ENCODE measurements around the gene MAEA. TPM values are rescaled to one million over a fixed set of nuclear protein-coding genes. Genes with fewer than 3 reads are reported as not detected.

The MAEA gene
- total RNA-seq, 5 donors from 2014 or later (not counting 1 experiment from before 2014, with no cell fraction given), result 62.3 to 114 (median 87.2) TPM

GRCh38 chr4:1300466-1301455 is 11.1 kb downstream of the MAEA start:
- no peak overlapping the region for H3K4me3 Mint-ChIP-seq
- no peaks in the 10 kb centered on the region for H3K27me3 ChIP-seq (replicated peaks in 1 of 2; ENCODE audit: control insufficient read depth in 2 of 2, extremely low read depth in 1 of 2, insufficient read depth in 2 of 2, low read length in 1 of 2)
- 81% methylated on average over 35 of the region's 40 CpGs for WGBS (ENCODE audit: insufficient coverage)
- ChIA-PET CTCF (interaction anchor here in 1 of 2 donors (0.5 kb wide), 1 partner anchor 112 kb away, joined by 4 read pairs; no protein-coding TSS in a partner anchor), POLR2A (interaction anchor here in 1 of 2 donors (1.3 kb wide), 1 partner anchor 9 kb away, joined by 3 read pairs; no protein-coding TSS in a partner anchor)
- no peak overlapping the region for H3K4me3 ChIP-seq (ENCODE audit: control insufficient read depth in 1 of 2, extremely low read depth in 1 of 2, low read length in 1 of 2)
- H3K36me3 ChIP-seq (ENCODE audit: control insufficient read depth in 2 of 2, extremely low read depth in 1 of 2, insufficient read depth in 1 of 2, low read length in 1 of 2), result peaks cover 3 to 52% of the 10 kb centered on the region in 2 donors
- H3K4me1 Mint-ChIP-seq, result peaks cover 50 to 63% (median 58%) of the 10 kb centered on the region in 3 donors
- DNase-seq (peak in 10 of 35 experiments; percentile 7 to 50 (median 32)), ATAC-seq (replicated peaks in 1 of 4) (peak in 3 of 4 experiments; percentile 30 to 70 (median 39))
- H3K27me3 Mint-ChIP-seq, result no peaks in the 10 kb centered on the region
- no peak overlapping the region for H3K27ac ChIP-seq (ENCODE audit: low read length)
- peaks cover 28% of the 10 kb centered on the region for H3K36me3 Mint-ChIP-seq
- H3K9me3 Mint-ChIP-seq, result no peaks in the 10 kb centered on the region
- H3K9me3 ChIP-seq, result no peaks in the 10 kb centered on the region
- peaks cover 0 to 32% of the 10 kb centered on the region in 2 experiments for H3K4me1 ChIP-seq (ENCODE audit: control insufficient read depth in 1 of 2, extremely low read depth in 1 of 2, insufficient read depth in 2 of 2, low read length in 2 of 2)
- peak overlapping the region in 1 of 2 donors; percentile 2 for H3K27ac Mint-ChIP-seq

- Histone ChIP-seq H3K27me3 (replicated peaks in 1 of 2; ENCODE audit: control insufficient read depth in 2 of 2, extremely low read depth in 1 of 2, insufficient read depth in 2 of 2, low read length in 1 of 2) (no peaks in the 10 kb centered on the region), H3K36me3 (ENCODE audit: control insufficient read depth in 2 of 2, extremely low read depth in 1 of 2, insufficient read depth in 1 of 2, low read length in 1 of 2) (peaks cover 9 to 43% of the 10 kb centered on the region in 2 donors), H3K4me3 (ENCODE audit: control insufficient read depth in 1 of 2, extremely low read depth in 1 of 2, low read length in 1 of 2) (no peak overlapping the region), H3K27ac (ENCODE audit: low read length) (no peak overlapping the region), H3K4me1 (ENCODE audit: control insufficient read depth in 1 of 2, extremely low read depth in 1 of 2, insufficient read depth in 2 of 2, low read length in 2 of 2) (peaks cover 0 to 34% of the 10 kb centered on the region in 2 experiments), H3K9me3 (no peaks in the 10 kb centered on the region)
- no peaks in the 10 kb centered on the region for H3K27me3 Mint-ChIP-seq
- peaks cover 52 to 67% (median 62%) of the 10 kb centered on the region in 3 donors for H3K4me1 Mint-ChIP-seq
- no peaks in the 10 kb centered on the region for H3K9me3 Mint-ChIP-seq
- ChIA-PET POLR2A (no interaction called here), CTCF (no interaction called here)
- H3K27ac Mint-ChIP-seq, result no peak overlapping the region
- no peak for DNase-seq
- no peak for ATAC-seq (replicated peaks in 1 of 4)
- H3K4me3 Mint-ChIP-seq, result no peak overlapping the region
- H3K36me3 Mint-ChIP-seq, result peaks cover 24% of the 10 kb centered on the region
- WGBS (ENCODE audit: insufficient coverage), result 90% methylated on average over 2 of the region's 4 CpGs
Measured at GRCh38 chr4:1302159-1302558, 12.5 kb downstream of the MAEA start.

GRCh38 chr4:1305261-1305711 is 15.6 kb downstream of the MAEA start:
- peaks cover 10% of the 10 kb centered on the region for H3K36me3 Mint-ChIP-seq
- no peaks in the 10 kb centered on the region for H3K9me3 ChIP-seq
- peak overlapping the region; percentile 75 to 89 for H3K27ac Mint-ChIP-seq
- ATAC-seq (replicated peaks in 1 of 4) (no peak), DNase-seq (no peak)
- CTCF ChIA-PET, result no interaction called here
- no peaks in the 10 kb centered on the region for H3K27me3 Mint-ChIP-seq
- no peak overlapping the region for H3K4me3 Mint-ChIP-seq
- H3K4me1 ChIP-seq (ENCODE audit: control insufficient read depth in 1 of 2, extremely low read depth in 1 of 2, insufficient read depth in 2 of 2, low read length in 2 of 2), result peaks cover 8 to 44% of the 10 kb centered on the region in 2 experiments
- H3K27ac ChIP-seq (ENCODE audit: low read length), result no peak overlapping the region
- POLR2A ChIA-PET, result no interaction called here
- H3K27me3 ChIP-seq (replicated peaks in 1 of 2; ENCODE audit: control insufficient read depth in 2 of 2, extremely low read depth in 1 of 2, insufficient read depth in 2 of 2, low read length in 1 of 2), result no peaks in the 10 kb centered on the region
- no peaks in the 10 kb centered on the region for H3K9me3 Mint-ChIP-seq
- peaks cover 12 to 18% of the 10 kb centered on the region in 2 donors for H3K36me3 ChIP-seq (ENCODE audit: control insufficient read depth in 2 of 2, extremely low read depth in 1 of 2, insufficient read depth in 1 of 2, low read length in 1 of 2)
- H3K4me3 ChIP-seq (ENCODE audit: control insufficient read depth in 1 of 2, extremely low read depth in 1 of 2, low read length in 1 of 2), result no peak overlapping the region
- peaks cover 68 to 70% (median 69%) of the 10 kb centered on the region in 3 donors for H3K4me1 Mint-ChIP-seq
- 89% methylated on average over 12 of the region's 13 CpGs for WGBS (ENCODE audit: insufficient coverage)

GRCh38 chr4:1305781-1306455 is 16.2 kb downstream of the MAEA start:
- no peaks in the 10 kb centered on the region for H3K27me3 Mint-ChIP-seq
- CTCF ChIA-PET, result no interaction called here
- Histone ChIP-seq H3K27me3 (replicated peaks in 1 of 2; ENCODE audit: control insufficient read depth in 2 of 2, extremely low read depth in 1 of 2, insufficient read depth in 2 of 2, low read length in 1 of 2) (no peaks in the 10 kb centered on the region), H3K36me3 (ENCODE audit: control insufficient read depth in 2 of 2, extremely low read depth in 1 of 2, insufficient read depth in 1 of 2, low read length in 1 of 2) (peaks cover 12 to 14% of the 10 kb centered on the region in 2 donors), H3K4me1 (ENCODE audit: control insufficient read depth in 1 of 2, extremely low read depth in 1 of 2, insufficient read depth in 2 of 2, low read length in 2 of 2) (peaks cover 14 to 47% of the 10 kb centered on the region in 2 experiments), H3K4me3 (ENCODE audit: control insufficient read depth in 1 of 2, extremely low read depth in 1 of 2, low read length in 1 of 2) (no peak overlapping the region), H3K27ac (ENCODE audit: low read length) (peak overlapping the region; percentile 48), H3K9me3 (no peaks in the 10 kb centered on the region)
- peak overlapping the region; percentile 75 to 89 for H3K27ac Mint-ChIP-seq
- H3K4me1 Mint-ChIP-seq, result peaks cover 64 to 69% (median 68%) of the 10 kb centered on the region in 3 donors
- 61% methylated on average over 14 of the region's 17 CpGs for WGBS (ENCODE audit: insufficient coverage)
- POLR2A ChIA-PET, result no interaction called here
- H3K36me3 Mint-ChIP-seq, result peaks cover 10% of the 10 kb centered on the region
- H3K4me3 Mint-ChIP-seq, result peak overlapping the region in 2 of 3 donors; percentile 17 to 44
- DNase-seq (peak in 3 of 35 experiments; percentile 35 to 52 (median 36)), ATAC-seq (replicated peaks in 1 of 4) (peak in 2 of 4 experiments; percentile 42 to 46)
- no peaks in the 10 kb centered on the region for H3K9me3 Mint-ChIP-seq

GRCh38 chr4:1307951-1308735 is 18.5 kb downstream of the MAEA start:
- H3K4me3 ChIP-seq (ENCODE audit: control insufficient read depth in 1 of 2, extremely low read depth in 1 of 2, low read length in 1 of 2), result peak overlapping the region in 1 of 2 donors; percentile 11
- ChIA-PET POLR2A (no interaction called here), CTCF (interaction anchor here in 1 of 2 donors (1.3 kb wide), 1 partner anchor 39 kb away, joined by 4 read pairs; the partner anchor contains the start of gene UVSSA)
- peaks cover 15% of the 10 kb centered on the region in 2 donors for H3K36me3 ChIP-seq (ENCODE audit: control insufficient read depth in 2 of 2, extremely low read depth in 1 of 2, insufficient read depth in 1 of 2, low read length in 1 of 2)
- Mint-ChIP-seq H3K9me3 (no peaks in the 10 kb centered on the region), H3K36me3 (peaks cover 18% of the 10 kb centered on the region), H3K4me1 (peaks cover 58 to 71% (median 68%) of the 10 kb centered on the region in 3 donors), H3K27ac (peak overlapping the region in 1 of 2 donors; percentile 81), H3K4me3 (peak overlapping the region in 1 of 3 donors; percentile 88), H3K27me3 (no peaks in the 10 kb centered on the region)
- H3K27me3 ChIP-seq (replicated peaks in 1 of 2; ENCODE audit: control insufficient read depth in 2 of 2, extremely low read depth in 1 of 2, insufficient read depth in 2 of 2, low read length in 1 of 2), result no peaks in the 10 kb centered on the region
- WGBS (ENCODE audit: insufficient coverage), result 91% methylated on average over 31 of the region's 34 CpGs
- ATAC-seq (replicated peaks in 1 of 4) (no peak), DNase-seq (no peak)
- H3K4me1 ChIP-seq (ENCODE audit: control insufficient read depth in 1 of 2, extremely low read depth in 1 of 2, insufficient read depth in 2 of 2, low read length in 2 of 2), result peaks cover 25 to 60% of the 10 kb centered on the region in 2 experiments
- no peaks in the 10 kb centered on the region for H3K9me3 ChIP-seq
- H3K27ac ChIP-seq (ENCODE audit: low read length), result no peak overlapping the region

Data from T-cell (primary cell).